ENCODE measurements around the gene EFEMP2.

DNA sequence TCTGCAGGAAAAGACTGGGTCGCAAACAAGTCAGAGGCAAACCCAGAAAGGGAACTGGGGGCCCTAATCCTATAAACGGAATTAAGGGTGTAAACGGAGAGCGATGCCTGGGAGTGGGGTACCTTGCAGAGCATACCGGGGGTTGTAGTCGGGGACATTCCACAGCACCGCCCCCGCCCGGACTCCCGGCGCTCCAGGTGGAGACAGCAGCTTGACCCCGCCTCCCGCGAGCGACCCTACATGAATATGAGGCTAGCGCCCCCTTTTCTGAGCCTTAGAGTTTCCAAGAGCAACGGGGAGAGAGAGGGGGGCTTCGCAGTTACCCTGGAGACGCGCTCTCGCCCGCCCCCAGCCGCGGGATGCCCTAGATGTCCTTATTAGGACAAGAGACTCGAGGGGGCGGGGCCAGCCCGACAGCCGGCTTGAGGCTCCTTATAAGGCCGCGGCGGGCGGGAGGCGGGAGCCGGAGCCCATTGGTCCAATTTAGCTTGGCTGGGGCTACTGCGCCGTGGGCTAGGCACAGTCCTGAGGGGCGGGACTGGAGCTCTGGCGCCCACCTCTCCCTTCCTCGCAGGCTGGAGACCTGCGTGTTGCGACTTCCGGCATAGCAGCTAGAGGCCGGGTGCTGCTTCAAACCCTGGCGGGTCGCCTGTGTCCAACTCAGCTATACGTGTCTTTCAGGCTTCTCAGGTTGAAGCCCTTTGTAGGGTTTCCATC is 13.3 kb downstream of the EFEMP2 start:
- TF ChIP-seq, protein P1, sequence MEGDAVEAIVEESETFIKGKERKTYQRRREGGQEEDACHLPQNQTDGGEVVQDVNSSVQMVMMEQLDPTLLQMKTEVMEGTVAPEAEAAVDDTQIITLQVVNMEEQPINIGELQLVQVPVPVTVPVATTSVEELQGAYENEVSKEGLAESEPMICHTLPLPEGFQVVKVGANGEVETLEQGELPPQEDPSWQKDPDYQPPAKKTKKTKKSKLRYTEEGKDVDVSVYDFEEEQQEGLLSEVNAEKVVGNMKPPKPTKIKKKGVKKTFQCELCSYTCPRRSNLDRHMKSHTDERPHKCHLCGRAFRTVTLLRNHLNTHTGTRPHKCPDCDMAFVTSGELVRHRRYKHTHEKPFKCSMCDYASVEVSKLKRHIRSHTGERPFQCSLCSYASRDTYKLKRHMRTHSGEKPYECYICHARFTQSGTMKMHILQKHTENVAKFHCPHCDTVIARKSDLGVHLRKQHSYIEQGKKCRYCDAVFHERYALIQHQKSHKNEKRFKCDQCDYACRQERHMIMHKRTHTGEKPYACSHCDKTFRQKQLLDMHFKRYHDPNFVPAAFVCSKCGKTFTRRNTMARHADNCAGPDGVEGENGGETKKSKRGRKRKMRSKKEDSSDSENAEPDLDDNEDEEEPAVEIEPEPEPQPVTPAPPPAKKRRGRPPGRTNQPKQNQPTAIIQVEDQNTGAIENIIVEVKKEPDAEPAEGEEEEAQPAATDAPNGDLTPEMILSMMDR (IDR thresholded peaks at IDR 0.05; ENCODE audit: insufficient read depth, low read length, poor library complexity, severe bottlenecking): no peak
- TF ChIP-seq EZH2phosphoT487 (conservative IDR thresholded peaks at IDR 0.05; ENCODE audit: low read length): no peak
